Measurements from ENCODE around the gene F12. TPM values are rescaled to one million over a fixed set of nuclear protein-coding genes. Genes with fewer than 3 reads are reported as not detected.

F12 gene
- total RNA-seq, 1 experiment from 2014 or later, result 30.0 TPM

GRCh38 chr5:177428574-177429217, 19.3 kb upstream of the F12 start:
- H3K27ac ChIP-seq (ENCODE audit: low read depth, low read length), result peak overlapping the region; percentile 25; the same call in 1 of the 2 replicates

More at GRCh38 chr5:177428574-177429217, 19.3 kb upstream of the F12 start:
- DNase-seq (ENCODE audit: low read depth, low spot score) (no peak), ATAC-seq (no peak)
- no peaks in the 10 kb centered on the region for H4K20me1 ChIP-seq (ENCODE audit: insufficient read depth)
- H3K27me3 ChIP-seq (ENCODE audit: insufficient read depth, low read length), result no peaks in the 10 kb centered on the region
- H3K9ac ChIP-seq (ENCODE audit: low read length), result no peak overlapping the region
- no peak overlapping the region for H3K4me3 ChIP-seq (replicated peaks in 1 of 2; ENCODE audit: low read depth in 1 of 2, low read length in 2 of 2)
- CTCF ChIA-PET, result no interaction called here
- H3K4me2 ChIP-seq (ENCODE audit: low read length), result peak overlapping the region; percentile 100
- peaks cover 12 to 24% of the 10 kb centered on the region in 2 experiments; a peak in 3 of 4 replicates for H3K36me3 ChIP-seq (ENCODE audit: control insufficient read depth in 1 of 2, insufficient read depth in 2 of 2, low read length in 2 of 2)
- no peaks in the 10 kb centered on the region for H3K9me3 ChIP-seq (ENCODE audit: control insufficient read depth in 1 of 2, insufficient read depth in 1 of 2, low read depth in 1 of 2, low read length in 2 of 2)
- RAD21 ChIA-PET (ENCODE audit: low non-redundant PET in 1 of 2, low total read pairs in 2 of 2, uncharacterized antibody in 2 of 2, unreplicated experiment in 2 of 2), result interaction anchor here in 1 of 2 experiments (0.7 kb wide), 1 partner anchor 34 kb away, joined by 3 read pairs; no protein-coding TSS in a partner anchor
- H2AFZ ChIP-seq (ENCODE audit: low read depth, low read length, poor library complexity, severe bottlenecking), result no peak overlapping the region
- TF ChIP-seq ELF1 (IDR thresholded peaks at IDR 0.05; ENCODE audit: borderline replicate concordance, low read depth) (no peak), SRF (IDR thresholded peaks at IDR 0.05; ENCODE audit: low read depth) (no peak), JUND (IDR thresholded peaks at IDR 0.05) (no peak), CEBPB (IDR thresholded peaks at IDR 0.05; ENCODE audit: low read depth) (no peak), MAX (IDR thresholded peaks at IDR 0.05) (no peak), EGR1 (IDR thresholded peaks at IDR 0.05; ENCODE audit: low read depth) (no peak), EZH2 (IDR thresholded peaks at IDR 0.05) (no peak), FOSL1 (IDR thresholded peaks at IDR 0.05; ENCODE audit: low read depth) (no peak), CBX3 (IDR thresholded peaks at IDR 0.05; ENCODE audit: low read depth) (no peak), ZNF274 (IDR thresholded peaks at IDR 0.05; ENCODE audit: low read depth, low read length) (no peak), EZH2phosphoT487 (IDR thresholded peaks at IDR 0.05; ENCODE audit: borderline replicate concordance) (no peak), POLR2A (IDR thresholded peaks at IDR 0.05; ENCODE audit: borderline replicate concordance, extremely low read depth, insufficient read depth, insufficient read length) (no peak), SP1 (IDR thresholded peaks at IDR 0.05; ENCODE audit: low read depth) (no peak), SIN3A (IDR thresholded peaks at IDR 0.05; ENCODE audit: low read depth) (no peak), ZFX (IDR thresholded peaks at IDR 0.05) (no peak)
- TF ChIP-seq, protein P1, sequence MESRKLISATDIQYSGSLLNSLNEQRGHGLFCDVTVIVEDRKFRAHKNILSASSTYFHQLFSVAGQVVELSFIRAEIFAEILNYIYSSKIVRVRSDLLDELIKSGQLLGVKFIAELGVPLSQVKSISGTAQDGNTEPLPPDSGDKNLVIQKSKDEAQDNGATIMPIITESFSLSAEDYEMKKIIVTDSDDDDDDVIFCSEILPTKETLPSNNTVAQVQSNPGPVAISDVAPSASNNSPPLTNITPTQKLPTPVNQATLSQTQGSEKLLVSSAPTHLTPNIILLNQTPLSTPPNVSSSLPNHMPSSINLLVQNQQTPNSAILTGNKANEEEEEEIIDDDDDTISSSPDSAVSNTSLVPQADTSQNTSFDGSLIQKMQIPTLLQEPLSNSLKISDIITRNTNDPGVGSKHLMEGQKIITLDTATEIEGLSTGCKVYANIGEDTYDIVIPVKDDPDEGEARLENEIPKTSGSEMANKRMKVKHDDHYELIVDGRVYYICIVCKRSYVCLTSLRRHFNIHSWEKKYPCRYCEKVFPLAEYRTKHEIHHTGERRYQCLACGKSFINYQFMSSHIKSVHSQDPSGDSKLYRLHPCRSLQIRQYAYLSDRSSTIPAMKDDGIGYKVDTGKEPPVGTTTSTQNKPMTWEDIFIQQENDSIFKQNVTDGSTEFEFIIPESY (IDR thresholded peaks at IDR 0.05; ENCODE audit: extremely low read depth, insufficient replicate concordance, low read length), result no peak
- TF ChIP-seq, protein P2, sequence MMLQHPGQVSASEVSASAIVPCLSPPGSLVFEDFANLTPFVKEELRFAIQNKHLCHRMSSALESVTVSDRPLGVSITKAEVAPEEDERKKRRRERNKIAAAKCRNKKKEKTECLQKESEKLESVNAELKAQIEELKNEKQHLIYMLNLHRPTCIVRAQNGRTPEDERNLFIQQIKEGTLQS (IDR thresholded peaks at IDR 0.05), result no peak
- no peaks in the 10 kb centered on the region for H3K9me2 ChIP-seq (ENCODE audit: insufficient read depth)
- H3K79me2 ChIP-seq (ENCODE audit: insufficient read depth, low read length), result peaks cover 39% of the 10 kb centered on the region
- peaks cover 15 to 28% of the 10 kb centered on the region in 2 experiments for H3K4me1 ChIP-seq (ENCODE audit: control insufficient read depth in 1 of 2, insufficient read depth in 2 of 2, low read length in 2 of 2)
- no TSS peak for BruUV-seq (replicated peaks)
- intact Hi-C loops (cut with micrococcal nuclease), result no loop called here
- POLR2A ChIA-PET, result no interaction called here
